ENCODE data around the gene ARL8B.
"Not testable (repeated sequence)": the region's sequence is repeated elsewhere in the genome, so short reads cannot be mapped to it uniquely, and the experiment has no call there.

The ARL8B gene

GRCh38 chr3:5166846-5167245, 44.8 kb downstream of the ARL8B start:
- Mint-ChIP-seq H3K4me1 (ENCODE audit: low read depth in 2 of 2) (peaks cover 27 to 50% of the 10 kb centered on the region in 2 donors), H3K4me3 (no peak overlapping the region), H3K36me3 (ENCODE audit: insufficient read depth) (peaks cover 15% of the 10 kb centered on the region), H3K9me3 (no peaks in the 10 kb centered on the region), H3K27me3 (no peaks in the 10 kb centered on the region), H3K27ac (peak overlapping the region in 1 of 2 donors; percentile 73)
- ATAC-seq (replicated peaks) (no peak), DNase-seq (no peak)

- Mint-ChIP-seq H3K27ac (peak overlapping the region; percentile 23 to 50), H3K36me3 (ENCODE audit: insufficient read depth) (peaks cover 26% of the 10 kb centered on the region), H3K9me3 (no peaks in the 10 kb centered on the region), H3K27me3 (no peaks in the 10 kb centered on the region), H3K4me1 (ENCODE audit: low read depth in 2 of 2) (peaks cover 20 to 44% of the 10 kb centered on the region in 2 donors), H3K4me3 (no peak overlapping the region)
- ATAC-seq (replicated peaks) (no peak), DNase-seq (no peak)
Measured at GRCh38 chr3:5168110-5168509, 46.0 kb downstream of the ARL8B start.

- peaks cover 12 to 35% of the 10 kb centered on the region in 2 donors for H3K4me1 Mint-ChIP-seq (ENCODE audit: low read depth in 2 of 2)
- H3K27ac Mint-ChIP-seq = peak overlapping the region; percentile 50 to 53
- DNase-seq = no peak
- no peaks in the 10 kb centered on the region for H3K9me3 Mint-ChIP-seq
- H3K27me3 Mint-ChIP-seq = no peaks in the 10 kb centered on the region
- no peak overlapping the region for H3K4me3 Mint-ChIP-seq
- H3K36me3 Mint-ChIP-seq (ENCODE audit: insufficient read depth) = peaks cover 30% of the 10 kb centered on the region
- ATAC-seq (replicated peaks) = no peak
Measured at GRCh38 chr3:5169807-5170206, 47.7 kb downstream of the ARL8B start.

- Mint-ChIP-seq H3K4me3 (no peak overlapping the region), H3K9me3 (no peaks in the 10 kb centered on the region), H3K27ac (peak overlapping the region in 1 of 2 donors; percentile 46), H3K4me1 (ENCODE audit: low read depth in 2 of 2) (peaks cover 10 to 24% of the 10 kb centered on the region in 2 donors), H3K36me3 (ENCODE audit: insufficient read depth) (peaks cover 39% of the 10 kb centered on the region), H3K27me3 (no peaks in the 10 kb centered on the region)
- ATAC-seq (replicated peaks) (no peak), DNase-seq (no peak)
Measured at GRCh38 chr3:5170975-5171374, 48.9 kb downstream of the ARL8B start.

- H3K27ac Mint-ChIP-seq = no peak overlapping the region
- peaks cover 42% of the 10 kb centered on the region for H3K36me3 Mint-ChIP-seq (ENCODE audit: insufficient read depth)
- DNase-seq (no peak), ATAC-seq (replicated peaks) (no peak)
- no peaks in the 10 kb centered on the region for H3K27me3 Mint-ChIP-seq
- no peaks in the 10 kb centered on the region for H3K9me3 Mint-ChIP-seq
- H3K4me3 Mint-ChIP-seq = no peak overlapping the region
- H3K4me1 Mint-ChIP-seq (ENCODE audit: low read depth in 2 of 2) = peaks cover 6 to 17% of the 10 kb centered on the region in 2 donors
Measured at GRCh38 chr3:5172018-5172417, 49.9 kb downstream of the ARL8B start.

GRCh38 chr3:5179036-5179435, 56.9 kb downstream of the ARL8B start:
- not testable (repeated sequence) for DNase-seq; H3K27ac Mint-ChIP-seq; H3K9me3 Mint-ChIP-seq; H3K4me1 Mint-ChIP-seq (ENCODE audit: low read depth in 2 of 2); H3K4me3 Mint-ChIP-seq; ATAC-seq (replicated peaks); H3K27me3 Mint-ChIP-seq
- H3K36me3 Mint-ChIP-seq (ENCODE audit: insufficient read depth) = peaks cover 52% of the 10 kb centered on the region

GRCh38 chr3:5181469-5182141, 59.5 kb downstream of the ARL8B start:
- DNase-seq = no peak
- H3K9me3 Mint-ChIP-seq = no peaks in the 10 kb centered on the region
- H3K27ac Mint-ChIP-seq = no peak overlapping the region
- H3K4me3 Mint-ChIP-seq = no peak overlapping the region
- H3K36me3 Mint-ChIP-seq (ENCODE audit: insufficient read depth) = peaks cover 44% of the 10 kb centered on the region
- H3K27me3 Mint-ChIP-seq = no peaks in the 10 kb centered on the region
- peak; percentile 63 for ATAC-seq (replicated peaks)
- peaks cover 0 to 5% of the 10 kb centered on the region in 2 donors for H3K4me1 Mint-ChIP-seq (ENCODE audit: low read depth in 2 of 2)

- H3K4me3 Mint-ChIP-seq; H3K27me3 Mint-ChIP-seq; DNase-seq; H3K9me3 Mint-ChIP-seq; ATAC-seq (replicated peaks); H3K27ac Mint-ChIP-seq: not testable (repeated sequence)
- Mint-ChIP-seq H3K36me3 (ENCODE audit: insufficient read depth) (peaks cover 29% of the 10 kb centered on the region), H3K4me1 (ENCODE audit: low read depth in 2 of 2) (peaks cover 4 to 11% of the 10 kb centered on the region in 2 donors)
Measured at GRCh38 chr3:5183714-5184113, 61.6 kb downstream of the ARL8B start.

GRCh38 chr3:5184499-5184898, 62.4 kb downstream of the ARL8B start:
- Mint-ChIP-seq H3K27ac (no peak overlapping the region), H3K4me1 (ENCODE audit: low read depth in 2 of 2) (peaks cover 7 to 15% of the 10 kb centered on the region in 2 donors), H3K27me3 (no peaks in the 10 kb centered on the region), H3K36me3 (ENCODE audit: insufficient read depth) (peaks cover 33% of the 10 kb centered on the region), H3K9me3 (no peaks in the 10 kb centered on the region), H3K4me3 (no peak overlapping the region)
- DNase-seq = no peak
- no peak for ATAC-seq (replicated peaks)

- H3K9me3 Mint-ChIP-seq = no peaks in the 10 kb centered on the region
- H3K4me1 Mint-ChIP-seq (ENCODE audit: low read depth in 2 of 2) = peaks cover 14 to 18% of the 10 kb centered on the region in 2 donors
- no peak for ATAC-seq (replicated peaks)
- H3K4me3 Mint-ChIP-seq = no peak overlapping the region
- H3K27ac Mint-ChIP-seq = no peak overlapping the region
- no peaks in the 10 kb centered on the region for H3K27me3 Mint-ChIP-seq
- H3K36me3 Mint-ChIP-seq (ENCODE audit: insufficient read depth) = peaks cover 38% of the 10 kb centered on the region
- no peak for DNase-seq
Measured at GRCh38 chr3:5185093-5185673, 63.1 kb downstream of the ARL8B start.

GRCh38 chr3:5186089-5186857, 64.2 kb downstream of the ARL8B start:
- peaks cover 19 to 22% of the 10 kb centered on the region in 2 donors for H3K4me1 Mint-ChIP-seq (ENCODE audit: low read depth in 2 of 2)
- ATAC-seq (replicated peaks) (no peak), DNase-seq (no peak)
- no peak overlapping the region for H3K27ac Mint-ChIP-seq
- peaks cover 29% of the 10 kb centered on the region for H3K36me3 Mint-ChIP-seq (ENCODE audit: insufficient read depth)
- H3K9me3 Mint-ChIP-seq = no peaks in the 10 kb centered on the region
- peak overlapping the region; percentile 96 to 100 for H3K4me3 Mint-ChIP-seq
- no peaks in the 10 kb centered on the region for H3K27me3 Mint-ChIP-seq

- ATAC-seq (replicated peaks) = no peak
- Mint-ChIP-seq H3K27ac (peak overlapping the region; percentile 96 to 99), H3K27me3 (no peaks in the 10 kb centered on the region), H3K9me3 (no peaks in the 10 kb centered on the region), H3K4me3 (peak overlapping the region; percentile 96 to 100), H3K36me3 (ENCODE audit: insufficient read depth) (peaks cover 24% of the 10 kb centered on the region), H3K4me1 (ENCODE audit: low read depth in 2 of 2) (peaks cover 24% of the 10 kb centered on the region in 2 donors)
- no peak for DNase-seq
Measured at GRCh38 chr3:5186858-5187155, 64.7 kb downstream of the ARL8B start.

GRCh38 chr3:5187156-5187919, 65.2 kb downstream of the ARL8B start, which contains the start of gene EDEM1:
Gene EDEM1 (plus strand): TSS chr3:5187707. CDS start chr3:5187806, 99 bp downstream.
- DNase-seq = peak; percentile 90 to 98 (median 98)
- peak within 1 kb of the TSS; percentile 96 to 99 for H3K27ac Mint-ChIP-seq
- H3K27me3 Mint-ChIP-seq = no peaks in the 10 kb centered on the region
- peaks cover 25% of the 10 kb centered on the region for H3K36me3 Mint-ChIP-seq (ENCODE audit: insufficient read depth)
- peak; percentile 89 for ATAC-seq (replicated peaks)
- no peaks in the 10 kb centered on the region for H3K9me3 Mint-ChIP-seq
- peaks cover 29 to 30% of the 10 kb centered on the region in 2 donors for H3K4me1 Mint-ChIP-seq (ENCODE audit: low read depth in 2 of 2)
- H3K4me3 Mint-ChIP-seq = peak within 1 kb of the TSS; percentile 96 to 100

Measured in effector memory CD8-positive, alpha-beta T cell (primary cell).